GM21447 (cell line): ENCODE measurements around the gene FAM98C.
"Not testable (repeated sequence)": the region's sequence is repeated elsewhere in the genome, so short reads cannot be mapped to it uniquely, and the experiment has no call there.

ENCODE experiments used
- ATAC-seq: cut with Tn5 transposase; IDR thresholded peaks from one replicate; pipeline ENCODE4 v1.9.1; 2021; ENCODE audit not compliant: unreplicated experiment

FAM98C gene

GRCh38 chr19:38425222-38425809 lies 22.4 kb downstream of the FAM98C start:
- no peak for ATAC-seq

GRCh38 chr19:38425810-38426466 lies 23.0 kb downstream of the FAM98C start, which contains the start of gene RASGRP4:
RASGRP4 (minus strand) TSS chr19:38426219; CDS start chr19:38426091, 128 bp downstream.
- ATAC-seq, result no peak

GRCh38 chr19:38427035-38427677 lies 24.3 kb downstream of the FAM98C start:
- ATAC-seq, result not testable (repeated sequence)

- ATAC-seq, result no peak
These were observed 26.3 kb downstream of the FAM98C start for GRCh38 chr19:38429055-38429810.

GRCh38 chr19:38429811-38430156 lies 26.9 kb downstream of the FAM98C start:
- no peak for ATAC-seq

GRCh38 chr19:38430931-38431330 lies 28.0 kb downstream of the FAM98C start:
- ATAC-seq, result no peak

GRCh38 chr19:38433268-38433733 lies 30.4 kb downstream of the FAM98C start, which contains the start of gene RYR1:
RYR1 (plus strand) TSS chr19:38433691; CDS start chr19:38433830, 139 bp downstream.
- ATAC-seq, result no peak

GRCh38 chr19:38434549-38435051 lies 31.7 kb downstream of the FAM98C start:
- no peak for ATAC-seq

- ATAC-seq, result no peak
These were observed 34.4 kb downstream of the FAM98C start for GRCh38 chr19:38437295-38437694.

GRCh38 chr19:38437917-38438316 lies 35.0 kb downstream of the FAM98C start:
- ATAC-seq, result no peak

- no peak for ATAC-seq
These were observed 37.7 kb downstream of the FAM98C start for GRCh38 chr19:38440592-38440991.

GRCh38 chr19:38441657-38442348 lies 38.9 kb downstream of the FAM98C start:
- no peak for ATAC-seq

GRCh38 chr19:38442736-38443135 lies 39.8 kb downstream of the FAM98C start:
- no peak for ATAC-seq

GRCh38 chr19:38443458-38443999 lies 40.6 kb downstream of the FAM98C start:
- no peak for ATAC-seq

- no peak for ATAC-seq
These were observed 41.1 kb downstream of the FAM98C start for GRCh38 chr19:38444026-38444425.

- no peak for ATAC-seq
These were observed 42.5 kb downstream of the FAM98C start for GRCh38 chr19:38445362-38445761.

- no peak for ATAC-seq
These were observed 45.3 kb downstream of the FAM98C start for GRCh38 chr19:38448225-38448624.

- no peak for ATAC-seq
These were observed 46.6 kb downstream of the FAM98C start for GRCh38 chr19:38449518-38449917.

- no peak for ATAC-seq
These were observed 48.1 kb downstream of the FAM98C start for GRCh38 chr19:38451036-38451435.

GRCh38 chr19:38451629-38452028 lies 48.7 kb downstream of the FAM98C start:
- no peak for ATAC-seq
